ENCODE measurements around the gene PLPPR2.
A peak's percentile ranks its signal among the peaks of the same experiment; 100 is the strongest.
"Not testable (repeated sequence)": the region's sequence is repeated elsewhere in the genome, so short reads cannot be mapped to it uniquely, and the experiment has no call there.

PLPPR2 gene

GRCh38 chr19:11374433-11375142, 19.4 kb downstream of the PLPPR2 start, which contains the start of gene SWSAP1:
Gene SWSAP1 (plus strand): TSS chr19:11374666. CDS start chr19:11374681, 15 bp downstream.
- DNase-seq: peak; percentile 99

- peak; percentile 85 for DNase-seq
These were observed 20.1 kb downstream of the PLPPR2 start for GRCh38 chr19:11375143-11375948.

GRCh38 chr19:11377237-11377636, 22.0 kb downstream of the PLPPR2 start:
- DNase-seq: peak; percentile 60

- DNase-seq: no peak
These were observed 22.5 kb downstream of the PLPPR2 start for GRCh38 chr19:11377756-11378155.

GRCh38 chr19:11378319-11379189, 23.3 kb downstream of the PLPPR2 start:
- no peak for DNase-seq

- not testable (repeated sequence) for DNase-seq
These were observed 24.1 kb downstream of the PLPPR2 start for GRCh38 chr19:11379269-11379845.

- no peak for DNase-seq
These were observed 24.7 kb downstream of the PLPPR2 start for GRCh38 chr19:11379857-11380350.

- DNase-seq: peak; percentile 99
These were observed 25.7 kb downstream of the PLPPR2 start for GRCh38 chr19:11380653-11381537.

GRCh38 chr19:11382898-11383705, 27.9 kb downstream of the PLPPR2 start:
- DNase-seq: peak; percentile 49

GRCh38 chr19:11383706-11384048, 28.4 kb downstream of the PLPPR2 start:
- DNase-seq: no peak

GRCh38 chr19:11384778-11385129, 29.5 kb downstream of the PLPPR2 start:
- no peak for DNase-seq

- no peak for DNase-seq
These were observed 32.2 kb downstream of the PLPPR2 start for GRCh38 chr19:11387162-11388034.

- no peak for DNase-seq
These were observed 35.1 kb downstream of the PLPPR2 start for GRCh38 chr19:11390359-11390758.

GRCh38 chr19:11390933-11391680, 35.9 kb downstream of the PLPPR2 start:
- DNase-seq: no peak

GRCh38 chr19:11397089-11397610, 41.9 kb downstream of the PLPPR2 start:
- DNase-seq: no peak

- DNase-seq: no peak
These were observed 44.4 kb downstream of the PLPPR2 start for GRCh38 chr19:11399667-11400066.

GRCh38 chr19:11400798-11401197, 45.6 kb downstream of the PLPPR2 start:
- no peak for DNase-seq

GRCh38 chr19:11401808-11402543, 46.7 kb downstream of the PLPPR2 start:
- no peak for DNase-seq

Measured in activated CD4-positive, alpha-beta T cell treated with anti-CD3 and anti-CD28 coated beads, Interleukin-2, amount 50 U/mL, for 16 hours (primary cell).